SH-SY5Y (cell line): ENCODE data around the gene CASK.

ENCODE experiments used
- GATA2 ChIP-seq: IDR thresholded peaks from 2 replicates; pipeline ENCODE4 v1.6.1; 2011; ENCODE audit warnings: mild to moderate bottlenecking, low read depth, low read length
- GATA3 ChIP-seq: IDR thresholded peaks from 2 replicates; pipeline ENCODE4 v1.6.1; 2011; ENCODE audit warnings: low read depth, mild to moderate bottlenecking, low read length, moderate library complexity

CASK gene

GRCh38 chrX:41596596-41596995, 326.8 kb downstream of the CASK start:
- TF ChIP-seq GATA3 (no peak), GATA2 (no peak)

- no peak for TF ChIP-seq GATA2
- TF ChIP-seq GATA3: no peak
Observed at GRCh38 chrX:41594634-41595033, 328.7 kb downstream of the CASK start.

- TF ChIP-seq GATA3 (no peak), GATA2 (no peak)
Observed at GRCh38 chrX:41591906-41592305, 331.4 kb downstream of the CASK start.

GRCh38 chrX:41590641-41591040, 332.7 kb downstream of the CASK start:
- TF ChIP-seq GATA3 (no peak), GATA2 (no peak)

- no peak for TF ChIP-seq GATA3
- TF ChIP-seq GATA2: no peak
Observed at GRCh38 chrX:41589634-41590270, 333.6 kb downstream of the CASK start.

GRCh38 chrX:41588271-41588670, 335.1 kb downstream of the CASK start:
- TF ChIP-seq GATA3: no peak
- no peak for TF ChIP-seq GATA2

GRCh38 chrX:41580423-41581064, 342.8 kb downstream of the CASK start:
- TF ChIP-seq GATA3 (no peak), GATA2 (no peak)

GRCh38 chrX:41563876-41564275, 359.5 kb downstream of the CASK start:
- TF ChIP-seq GATA3 (no peak), GATA2 (no peak)

- TF ChIP-seq GATA3: no peak
- TF ChIP-seq GATA2: no peak
Observed at GRCh38 chrX:41561045-41561444, 362.3 kb downstream of the CASK start.

- no peak for TF ChIP-seq GATA3
- TF ChIP-seq GATA2: no peak
Observed at GRCh38 chrX:41559235-41560052, 363.9 kb downstream of the CASK start.

GRCh38 chrX:41558531-41558930, 364.8 kb downstream of the CASK start:
- TF ChIP-seq GATA3: no peak
- no peak for TF ChIP-seq GATA2

- no peak for TF ChIP-seq GATA3
- no peak for TF ChIP-seq GATA2
Observed at GRCh38 chrX:41556958-41557357, 366.4 kb downstream of the CASK start.

- TF ChIP-seq GATA2 (no peak), GATA3 (no peak)
Observed at GRCh38 chrX:41553688-41554087, 369.7 kb downstream of the CASK start.

GRCh38 chrX:41548411-41548810, 374.9 kb downstream of the CASK start:
- no peak for TF ChIP-seq GATA2

- TF ChIP-seq GATA3 (no peak), GATA2 (no peak)
Observed at GRCh38 chrX:41543668-41544067, 379.7 kb downstream of the CASK start.
